CD14-positive monocyte (primary cell): ENCODE data around the gene CRB2. TPM values are rescaled to one million over a fixed set of nuclear protein-coding genes. Genes with fewer than 3 reads are reported as not detected.
A peak's percentile ranks its signal among the peaks of the same experiment; 100 is the strongest.

ENCODE experiments used
- DNase-seq, 3 donors: peaks; one replicate each; pipeline ENCODE4 v3.0.0-alpha.2; 2011 to 2022
- H2AFZ ChIP-seq: 2 replicates; pipeline ENCODE4 v1.6.0; 2012; ENCODE audit warnings: mild to moderate bottlenecking, low read depth, low read length, inconsistent platforms; ENCODE audit not compliant: insufficient read depth, poor library complexity, severe bottlenecking
- H3K27ac ChIP-seq, 2 donors: 1 replicate in 1 of 2; 2 replicates in 1 of 2; pipeline ENCODE4 v1.5.1; 2012 to 2013; ENCODE audit warnings: low read length in 2 of 2, control low read depth in 1 of 2, inconsistent platforms in 1 of 2, low read depth in 1 of 2, mild to moderate bottlenecking in 1 of 2
- H3K27me3 ChIP-seq, 2 donors: one replicate each; pipeline versions ENCODE4 v1.6.0 to v1.6.1; 2011 to 2013; ENCODE audit warnings: low read length in 2 of 2; ENCODE audit not compliant: control insufficient read depth in 2 of 2, insufficient read depth in 2 of 2
- H3K36me3 ChIP-seq, 2 donors: replicated peaks in 1 of 2; 1 replicate in 1 of 2; 2 replicates in 1 of 2; pipeline versions ENCODE4 v1.5.1 to v1.6.1; 2012 to 2013; ENCODE audit warnings: low read length in 2 of 2, control low read depth in 1 of 2, inconsistent platforms in 1 of 2, mild to moderate bottlenecking in 1 of 2; ENCODE audit not compliant: insufficient read depth in 2 of 2, control insufficient read depth in 1 of 2
- H3K4me1 ChIP-seq, 2 donors: 1 replicate in 1 of 2; 2 replicates in 1 of 2; pipeline versions ENCODE4 v1.5.1 to v1.6.1; 2012 to 2013; ENCODE audit warnings: low read length in 2 of 2, control low read depth in 1 of 2, inconsistent platforms in 1 of 2, mild to moderate bottlenecking in 1 of 2, moderate library complexity in 1 of 2; ENCODE audit not compliant: insufficient read depth in 2 of 2, control insufficient read depth in 1 of 2
- H3K4me2 ChIP-seq: replicated peaks from 2 replicates; pipeline ENCODE3; 2012; ENCODE audit warnings: low read length, moderate library complexity, mild to moderate bottlenecking; ENCODE audit not compliant: poor library complexity, severe bottlenecking; ENCODE audit errors: extremely low read depth
- H3K4me3 ChIP-seq, 3 experiments: fragments of 200-600 bp in 1 of 3; sonication (generic) in 1 of 3; replicated peaks in 1 of 3; 1 replicate in 2 of 3; 2 replicates in 1 of 3; pipeline ENCODE4 v1.5.1; 2011 to 2013; ENCODE audit warnings: low read length in 3 of 3, mild to moderate bottlenecking in 3 of 3, control low read depth in 2 of 3, low read depth in 2 of 3, inconsistent platforms in 1 of 3, moderate library complexity in 1 of 3
- H3K79me2 ChIP-seq: 2 replicates; pipeline ENCODE4 v1.6.0; 2012; ENCODE audit warnings: mild to moderate bottlenecking, control low read depth, inconsistent platforms, low read length, moderate library complexity; ENCODE audit not compliant: insufficient read depth
- H3K9ac ChIP-seq: 2 replicates; pipeline ENCODE4 v1.6.0; 2017; ENCODE audit warnings: low read length, mild to moderate bottlenecking; ENCODE audit not compliant: insufficient read depth, poor library complexity, severe bottlenecking
- H3K9me3 ChIP-seq, 2 donors: replicated peaks in 1 of 2; 1 replicate in 1 of 2; 2 replicates in 1 of 2; pipeline versions ENCODE4 v1.5.1 to v1.6.1; 2012 to 2013; ENCODE audit warnings: low read length in 2 of 2, control low read depth in 1 of 2; ENCODE audit not compliant: control insufficient read depth in 1 of 2, insufficient read depth in 1 of 2
- H4K20me1 ChIP-seq: 2 replicates; pipeline ENCODE4 v1.6.0; 2012; ENCODE audit warnings: mild to moderate bottlenecking, low read length, control low read depth, moderate library complexity; ENCODE audit not compliant: insufficient read depth
- H3K27ac Mint-ChIP-seq, 7 donors: one replicate each; pipeline ENCODE4 v1.8.0; 2020; ENCODE audit warnings: mild to moderate bottlenecking in 7 of 7, mixed read lengths in 7 of 7, moderate library complexity in 6 of 7, inconsistent platforms in 2 of 7
- H3K27me3 Mint-ChIP-seq, 3 donors: one replicate each; pipeline ENCODE4 v1.8.0; 2021 to 2022; ENCODE audit warnings: low read depth in 3 of 3, mild to moderate bottlenecking in 3 of 3, mixed read lengths in 3 of 3, moderate library complexity in 3 of 3, inconsistent platforms in 1 of 3
- H3K36me3 Mint-ChIP-seq, 2 donors: one replicate each; pipeline ENCODE4 v1.8.0; 2020; ENCODE audit warnings: mixed read lengths in 2 of 2, inconsistent platforms in 1 of 2, mild to moderate bottlenecking in 1 of 2
- H3K4me1 Mint-ChIP-seq: one replicate; pipeline ENCODE4 v1.8.0; 2020; ENCODE audit warnings: mild to moderate bottlenecking, mixed read lengths
- H3K4me3 Mint-ChIP-seq, 2 donors: one replicate each; pipeline ENCODE4 v1.8.0; 2020; ENCODE audit warnings: mild to moderate bottlenecking in 2 of 2, mixed read lengths in 2 of 2, moderate library complexity in 1 of 2
- H3K9me3 Mint-ChIP-seq, 7 donors: one replicate each; pipeline ENCODE4 v1.8.0; 2020 to 2022; ENCODE audit warnings: mixed read lengths in 7 of 7, mild to moderate bottlenecking in 6 of 7, moderate library complexity in 6 of 7, inconsistent platforms in 2 of 7
- CTCF ChIP-seq: fragments of 200-600 bp; IDR thresholded peaks from one replicate; pipeline ENCODE4 v1.8.0; 2022; ENCODE audit warnings: antibody characterized with exemption, mild to moderate bottlenecking
- WGBS: methylation state at CpG from one replicate; pipeline ENCODE4 v1.1.5; 2013; ENCODE audit warnings: missing lambda C conversion rate; ENCODE audit not compliant: insufficient coverage; 5-methylcytosine and 5-hydroxymethylcytosine counted together
- intact Hi-C, 2 donors: fragments of 100-400 bp; cut with micrococcal nuclease; formaldehyde crosslinking; loops; one replicate each; pipeline versions ENCODE4 v1.15.0 to v1.15.1; 2023
- polyA plus RNA-seq, 3 donors: library from polyadenylated mRNA; depleted of rRNA in 1 of 3; unstranded in 2 of 3; stranded (reverse) in 1 of 3; fragments of 300-500 nt in 2 of 3; fragments of >200 nt in 1 of 3; fragmentation: Illumina TruSeq in 2 of 3; gene quantifications; 1 replicate in 2 of 3; 2 replicates in 1 of 3; pipeline ENCODE4 v1.2.3, GENCODE V29; 2012 to 2021

Gene CRB2
- polyA plus RNA-seq, 3 donors, result not detected

- 98% methylated on average over 19 of the region's 20 CpGs for WGBS
- no peak overlapping the region for H3K4me3 Mint-ChIP-seq
- peaks cover 2 to 7% of the 10 kb centered on the region in 2 donors for H3K4me1 ChIP-seq
- H3K27me3 ChIP-seq, result no peaks in the 10 kb centered on the region
- DNase-seq, result no peak
- H3K36me3 Mint-ChIP-seq, result peaks cover 87 to 96% of the 10 kb centered on the region in 2 donors
- H3K36me3 ChIP-seq, result peaks cover 61 to 96% of the 10 kb centered on the region in 2 donors
- peaks cover 58% of the 10 kb centered on the region for H4K20me1 ChIP-seq
- H3K27ac Mint-ChIP-seq, result peak overlapping the region in 4 of 7 donors; percentile 9 to 58 (median 34)
- intact Hi-C loops, result no loop called here
- no peaks in the 10 kb centered on the region for H3K79me2 ChIP-seq
- H3K27me3 Mint-ChIP-seq, result peaks cover 0 to 3% (median 3%) of the 10 kb centered on the region in 3 donors
- H3K9me3 Mint-ChIP-seq, result peaks cover 0 to 2% (median 0%) of the 10 kb centered on the region in 7 donors
- no peak for TF ChIP-seq CTCF
- no peak overlapping the region for H3K9ac ChIP-seq
- H3K4me3 ChIP-seq, result no peak overlapping the region
- H3K4me2 ChIP-seq, result no peak overlapping the region
- H3K4me1 Mint-ChIP-seq, result peaks cover 14% of the 10 kb centered on the region
- no peak overlapping the region for H3K27ac ChIP-seq
- no peak overlapping the region for H2AFZ ChIP-seq
- no peaks in the 10 kb centered on the region for H3K9me3 ChIP-seq
These were observed 69.3 kb downstream of the CRB2 start for GRCh38 chr9:123425261-123425821.

- no peak overlapping the region for H3K4me3 ChIP-seq
- H3K27ac ChIP-seq, result peak overlapping the region in 1 of 2 donors; percentile 29
- 94% methylated on average over 6 of the region's 6 CpGs for WGBS
- no peak overlapping the region for H2AFZ ChIP-seq
- no peaks in the 10 kb centered on the region for H3K27me3 ChIP-seq
- intact Hi-C loops, result no loop called here
- Mint-ChIP-seq H3K9me3 (peaks cover 0 to 6% (median 0%) of the 10 kb centered on the region in 7 donors), H3K4me1 (peaks cover 14% of the 10 kb centered on the region), H3K27ac (peak overlapping the region in 3 of 7 donors; percentile 54 to 71 (median 58)), H3K4me3 (no peak overlapping the region), H3K27me3 (peaks cover 0 to 3% (median 3%) of the 10 kb centered on the region in 3 donors), H3K36me3 (peaks cover 88 to 98% of the 10 kb centered on the region in 2 donors)
- H3K4me1 ChIP-seq, result peaks cover 2 to 7% of the 10 kb centered on the region in 2 donors
- peaks cover 61% of the 10 kb centered on the region for H4K20me1 ChIP-seq
- H3K79me2 ChIP-seq, result no peaks in the 10 kb centered on the region
- DNase-seq, result no peak
- peaks cover 63 to 96% of the 10 kb centered on the region in 2 donors for H3K36me3 ChIP-seq
- no peaks in the 10 kb centered on the region for H3K9me3 ChIP-seq
- no peak overlapping the region for H3K9ac ChIP-seq
- no peak for TF ChIP-seq CTCF
- no peak overlapping the region for H3K4me2 ChIP-seq
These were observed 69.9 kb downstream of the CRB2 start for GRCh38 chr9:123425836-123426365.
